Measurements from ENCODE around the gene NIPA2. TPM values are rescaled to one million over a fixed set of nuclear protein-coding genes. Genes with fewer than 3 reads are reported as not detected.

NIPA2 gene
- total and polyA plus RNA-seq, 2 of the 8 experiments (the other 6 are each of a cell fraction or from before 2014, with no cell fraction given), result 38.5 to 81.7 TPM

- no peak overlapping the region for H4K8ac ChIP-seq (ENCODE audit: extremely low read depth, insufficient read depth, low read length)
- no peak overlapping the region for H2BK15ac ChIP-seq (ENCODE audit: low read length)
- no peak overlapping the region for H3K4me2 ChIP-seq (ENCODE audit: insufficient read depth in 1 of 2, low read depth in 2 of 2, low read length in 2 of 2)
- peaks cover 0 to 4% of the 10 kb centered on the region in 2 experiments for H4K20me1 ChIP-seq (replicated peaks in 1 of 2; ENCODE audit: control insufficient read depth in 1 of 2, insufficient read depth in 2 of 2, low read length in 2 of 2)
- H3K4me3 ChIP-seq (ENCODE audit: extremely low read depth in 1 of 4, insufficient read depth in 2 of 4, low read depth in 3 of 4, low read length in 4 of 4), result no peak overlapping the region
- H3K4me1 ChIP-seq (replicated peaks in 1 of 4; ENCODE audit: control insufficient read depth in 3 of 4, insufficient read depth in 4 of 4, low read length in 3 of 4), result no peaks in the 10 kb centered on the region
- no peaks in the 10 kb centered on the region for H3K9me3 ChIP-seq (ENCODE audit: insufficient read depth in 2 of 2, low read depth in 1 of 2, low read length in 1 of 2)
- no peak overlapping the region for H4K91ac ChIP-seq (replicated peaks; ENCODE audit: insufficient read length, low read length)
- H3K23ac ChIP-seq (ENCODE audit: insufficient read length), result no peak overlapping the region
- no peak overlapping the region for H2BK12ac ChIP-seq (ENCODE audit: low read depth, low read length)
- H3K9ac ChIP-seq (replicated peaks in 1 of 4; ENCODE audit: extremely low read depth in 1 of 4, low read depth in 3 of 4, low read length in 3 of 4), result no peak overlapping the region
- no peak overlapping the region for H3K18ac ChIP-seq (ENCODE audit: extremely low read depth, low read length)
- H3K36me3 ChIP-seq (ENCODE audit: control insufficient read depth in 2 of 4, insufficient read depth in 4 of 4, low read length in 3 of 4), result no peaks in the 10 kb centered on the region
- H2AK5ac ChIP-seq (ENCODE audit: low read depth, low read length), result no peak overlapping the region
- no peaks in the 10 kb centered on the region for H3K27me3 ChIP-seq (replicated peaks in 1 of 4; ENCODE audit: control insufficient read depth in 3 of 4, extremely low read depth in 1 of 4, insufficient read depth in 3 of 4, low read length in 3 of 4)
- peaks cover 3% of the 10 kb centered on the region; the same call in 1 of the 2 replicates for H3K79me1 ChIP-seq (ENCODE audit: low read depth, low read length)
- POLR2A ChIA-PET (ENCODE audit: partially characterized antibody), result no interaction called here
- no peak overlapping the region for H3K56ac ChIP-seq (replicated peaks; ENCODE audit: insufficient read length, low read depth, low read length)
- no peak overlapping the region for H2BK5ac ChIP-seq (ENCODE audit: low read depth, low read length)
- DNase-seq (ENCODE audit: low read depth in 1 of 2, low spot score in 2 of 2) (no peak), FAIRE-seq (no peak)
- no peak overlapping the region for H2AFZ ChIP-seq (ENCODE audit: low read length)
- H3K23me2 ChIP-seq (ENCODE audit: low read depth, low read length), result no peaks in the 10 kb centered on the region
- WGBS, 2 experiments (ENCODE audit: extremely low coverage in 1 of 2, insufficient coverage in 1 of 2, insufficient read length in 1 of 2, insufficient replicate concordance in 2 of 2, low coverage in 1 of 2, low lambda C conversion rate in 2 of 2, missing lambda C conversion rate in 1 of 2), result 97% methylated on average over 11 of the region's 11 CpGs; no CpG with 5 or more reads in 1 of the 2 experiments
- H2BK120ac ChIP-seq (replicated peaks; ENCODE audit: low read depth, low read length), result no peak overlapping the region
- H2BK20ac ChIP-seq (ENCODE audit: low read length), result no peak overlapping the region
- H4K5ac ChIP-seq (ENCODE audit: insufficient read length, low read depth, low read length), result no peak overlapping the region
- peaks cover 0 to 16% of the 10 kb centered on the region in 2 experiments; a peak in 2 of 4 replicates for H3K79me2 ChIP-seq (ENCODE audit: control insufficient read depth in 1 of 2, insufficient read depth in 2 of 2, low read length in 2 of 2)
- CTCF ChIA-PET (ENCODE audit: partially characterized antibody), result interaction anchor here (0.7 kb wide), 1 partner anchor 44 kb away, joined by 4 read pairs; no protein-coding TSS in a partner anchor
- H3K27ac ChIP-seq (ENCODE audit: low read depth, low read length), result no peak overlapping the region
- H3K4ac ChIP-seq (replicated peaks; ENCODE audit: insufficient read length, low read depth, low read length), result no peak overlapping the region
- H3K14ac ChIP-seq (ENCODE audit: insufficient read length), result no peak overlapping the region
- TF ChIP-seq BRCA1 (IDR thresholded peaks at IDR 0.05; ENCODE audit: low read depth, low read length), result no peak
- no peak for TF ChIP-seq RXRA (IDR thresholded peaks at IDR 0.05; ENCODE audit: insufficient read depth, low read depth, low read length)
- no peak for TF ChIP-seq POU5F1 (IDR thresholded peaks at IDR 0.05; ENCODE audit: low read depth, low read length)
- TF ChIP-seq POLR2AphosphoS5 (IDR thresholded peaks at IDR 0.05; ENCODE audit: low read depth, low read length), result no peak
- TF ChIP-seq ASH2L (IDR thresholded peaks at IDR 0.05; ENCODE audit: low read length), result no peak
- no peak for TF ChIP-seq CTCF (IDR thresholded peaks at IDR 0.05; ENCODE audit: control extremely low read depth in 1 of 3, insufficient read depth in 1 of 3, low read depth in 1 of 3, low read length in 3 of 3)
- TF ChIP-seq SP1 (IDR thresholded peaks at IDR 0.05; ENCODE audit: low read depth, low read length), result no peak
- no peak for TF ChIP-seq KDM5A (IDR thresholded peaks at IDR 0.05; ENCODE audit: low read length)
- TF ChIP-seq ATF2 (IDR thresholded peaks at IDR 0.05; ENCODE audit: low read length), result no peak
- no peak for TF ChIP-seq SIX5 (IDR thresholded peaks at IDR 0.05; ENCODE audit: low read depth, low read length)
- no peak for TF ChIP-seq TAF7 (optimal IDR thresholded peaks at IDR 0.05; ENCODE audit: borderline replicate concordance, low read depth, low read length)
Measured at GRCh38 chr15:22806156-22806555, 32.3 kb upstream of the NIPA2 start.

Data from H1 (cell line).